Activated CD4-positive, alpha-beta T cell treated with anti-CD3 and anti-CD28 coated beads for 36 hours (primary cell): ENCODE results near the gene UBE2K. TPM values are rescaled to one million over a fixed set of nuclear protein-coding genes. Genes with fewer than 3 reads are reported as not detected.
"Not testable (repeated sequence)": the region's sequence is repeated elsewhere in the genome, so short reads cannot be mapped to it uniquely, and the experiment has no call there.

Experiments
- ATAC-seq: fragments of 200-7000 bp; cut with Tn5 transposase; one replicate; pipeline ENCODE4 v1.10.0; 2021; ENCODE audit warnings: mild to moderate bottlenecking, moderate library complexity
- CTCF ChIA-PET: fragments of 350-600 bp; sonication (Branson Sonifier 250); formaldehyde crosslinking; loops from one replicate; lab custom pipeline; 2021; ENCODE audit warnings: antibody characterized with exemption; lab: Charles Lee
- POLR2A ChIA-PET: fragments of 350-600 bp; sonication (Branson Sonifier 250); formaldehyde crosslinking; loops from one replicate; lab custom pipeline; 2021; ENCODE audit warnings: antibody characterized with exemption, inconsistent platforms; lab: Charles Lee
- DNase-seq: peaks from one replicate; pipeline ENCODE4 v3.0.0-alpha.2; 2020
- H3K27ac Mint-ChIP-seq: one replicate; pipeline ENCODE4 v1.8.0; 2021; ENCODE audit warnings: mixed read lengths
- H3K27me3 Mint-ChIP-seq: one replicate; pipeline ENCODE4 v1.8.0; 2021; ENCODE audit warnings: mixed read lengths
- H3K36me3 Mint-ChIP-seq: one replicate; pipeline ENCODE4 v1.8.0; 2021; ENCODE audit warnings: low read depth, mixed read lengths
- H3K4me1 Mint-ChIP-seq: one replicate; pipeline ENCODE4 v1.8.0; 2021; ENCODE audit warnings: mixed read lengths
- H3K4me3 Mint-ChIP-seq: one replicate; pipeline ENCODE4 v1.8.0; 2021; ENCODE audit warnings: mild to moderate bottlenecking, moderate library complexity, mixed read lengths
- H3K9me3 Mint-ChIP-seq: one replicate; pipeline ENCODE4 v1.8.0; 2021; ENCODE audit warnings: low read depth, mixed read lengths
- intact Hi-C, 2 experiments: fragments of 100-400 bp; cut with DNase I in 1 of 2; cut with micrococcal nuclease in 1 of 2; formaldehyde crosslinking; loops; one replicate each; pipeline versions ENCODE4 v1.14.2 to v1.15.1; 2022 to 2024; cut with DNase I, micrococcal nuclease
- total RNA-seq, 2 experiments: library from RNA; stranded (reverse); gene quantifications; one replicate each; pipeline ENCODE4 v1.2.3, GENCODE V29; 2021

The UBE2K gene
- total RNA-seq, 2 experiments from 2014 or later, result 87.2 to 122 TPM

DNA sequence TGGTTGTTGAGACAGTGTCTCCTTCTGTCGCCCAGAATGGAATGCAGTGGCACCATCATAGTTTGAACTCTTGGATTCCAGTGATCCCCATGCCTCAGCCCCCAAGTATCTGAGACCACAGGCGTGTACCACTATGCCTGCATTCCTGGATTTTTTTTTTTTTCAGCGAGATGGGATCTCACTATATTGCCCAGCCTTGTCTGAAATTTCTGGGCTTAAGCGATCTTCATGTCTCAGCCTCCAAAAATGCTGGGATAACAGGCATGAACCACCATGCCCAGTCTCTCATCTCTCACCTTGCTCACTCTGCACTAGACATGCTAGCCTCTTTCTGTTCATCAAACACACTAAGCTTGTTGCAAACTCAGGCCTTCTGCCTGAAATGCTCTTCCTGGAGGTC, 104.1 kb downstream of the UBE2K start:
- ChIA-PET POLR2A (no interaction called here), CTCF (no interaction called here)
- intact Hi-C loops, result no loop called here
- Mint-ChIP-seq H3K27ac (no peak overlapping the region), H3K27me3 (no peaks in the 10 kb centered on the region), H3K4me1 (no peaks in the 10 kb centered on the region), H3K36me3 (no peaks in the 10 kb centered on the region), H3K9me3 (no peaks in the 10 kb centered on the region), H3K4me3 (no peak overlapping the region)
- DNase-seq, result no peak
- ATAC-seq, result no peak

DNA sequence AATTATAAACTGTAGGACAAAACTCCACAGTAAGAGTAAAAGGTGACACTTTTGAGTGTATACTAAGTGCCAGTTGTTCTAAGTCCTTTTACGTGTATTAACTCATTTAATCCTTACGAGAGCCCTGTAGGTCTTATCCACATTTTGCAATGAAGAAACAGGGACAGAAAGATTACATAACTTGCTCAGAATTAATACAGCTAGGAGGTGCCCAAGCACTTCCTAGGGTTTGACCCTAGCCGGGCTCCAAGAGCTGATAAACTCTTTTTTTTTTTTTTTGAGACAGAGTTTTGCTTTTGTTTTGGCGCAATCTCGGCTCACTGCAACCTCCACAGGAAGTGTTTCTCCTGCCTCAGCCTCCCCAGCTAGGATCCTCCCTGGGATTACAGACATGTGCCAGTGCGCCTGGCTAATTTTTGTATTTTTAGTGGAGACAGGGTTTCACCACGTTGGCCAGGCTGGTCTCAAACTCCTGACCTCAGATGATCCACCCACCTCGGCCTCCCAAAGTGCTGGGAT, 110.4 kb downstream of the UBE2K start:
- intact Hi-C loops, result no loop called here
- DNase-seq (no peak), ATAC-seq (no peak)
- Mint-ChIP-seq H3K4me3 (no peak overlapping the region), H3K4me1 (peaks cover 2% of the 10 kb centered on the region), H3K9me3 (peaks cover 6% of the 10 kb centered on the region), H3K36me3 (peaks cover 3% of the 10 kb centered on the region), H3K27ac (no peak overlapping the region), H3K27me3 (no peaks in the 10 kb centered on the region)
- CTCF ChIA-PET, result no interaction called here
- POLR2A ChIA-PET, result no interaction called here

DNA sequence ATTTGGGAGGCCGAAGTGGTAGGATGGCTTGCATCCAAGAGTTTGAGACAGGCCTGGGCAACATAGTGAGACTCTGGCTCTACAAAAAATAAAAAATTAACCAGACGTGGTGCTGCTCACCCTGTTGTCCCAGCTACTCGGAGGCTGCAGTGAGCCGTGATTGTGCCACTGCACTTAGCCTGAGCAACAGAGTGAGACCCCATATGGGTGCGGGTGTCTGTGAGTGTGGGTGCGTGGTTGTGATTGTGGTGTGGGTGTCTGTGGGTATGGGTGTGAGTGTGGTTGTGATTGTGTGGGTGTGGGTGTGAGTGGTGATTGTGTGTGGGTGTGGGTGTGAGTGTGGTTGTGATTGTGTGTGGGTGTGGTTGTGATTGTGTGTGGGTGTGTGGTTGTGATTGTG, 114.6 kb downstream of the UBE2K start:
- peak; percentile 70 for ATAC-seq
- H3K4me3 Mint-ChIP-seq, result peak overlapping the region; percentile 9
- POLR2A ChIA-PET, result no interaction called here
- H3K9me3 Mint-ChIP-seq, result peaks cover 6% of the 10 kb centered on the region
- intact Hi-C loops, result loop anchor here (5.0 to 10.0 kb wide), 2 partner anchors 115 to 118 kb away; partner anchors contain the start of gene UBE2K (in 2 of the 2)
- CTCF ChIA-PET, result interaction anchor here (1.5 kb wide), 1 partner anchor 13 kb away, joined by 4 read pairs; no protein-coding TSS in a partner anchor
- DNase-seq, result peak; percentile 45
- H3K36me3 Mint-ChIP-seq, result peaks cover 6% of the 10 kb centered on the region
- no peaks in the 10 kb centered on the region for H3K27me3 Mint-ChIP-seq
- peak overlapping the region; percentile 53 for H3K27ac Mint-ChIP-seq
- H3K4me1 Mint-ChIP-seq, result peaks cover 2% of the 10 kb centered on the region

DNA sequence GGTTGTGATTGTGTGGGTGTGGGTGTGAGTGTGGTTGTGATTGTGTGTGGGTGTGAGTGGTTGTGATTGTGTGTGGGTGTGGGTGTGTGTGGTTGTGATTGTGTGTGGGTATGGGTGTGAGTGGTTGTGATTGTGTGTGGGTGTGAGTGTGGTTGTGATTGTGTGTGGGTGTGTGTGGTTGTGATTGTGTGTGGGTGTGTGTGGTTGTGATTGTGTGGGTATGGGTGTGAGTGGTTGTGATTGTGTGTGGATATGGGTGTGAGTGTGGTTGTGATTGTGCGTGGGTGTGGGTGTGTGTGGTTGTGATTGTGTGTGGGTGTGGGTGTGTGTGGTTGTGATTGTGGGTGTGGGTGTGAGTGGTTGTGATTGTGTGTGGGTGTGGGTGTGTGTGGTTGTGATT, 115.1 kb downstream of the UBE2K start:
- intact Hi-C loops, result loop anchor here (5.0 to 10.0 kb wide), 2 partner anchors 116 to 118 kb away; partner anchors contain the start of gene UBE2K (in 2 of the 2)
- H3K27me3 Mint-ChIP-seq, DNase-seq, H3K27ac Mint-ChIP-seq, ATAC-seq, H3K9me3 Mint-ChIP-seq, CTCF ChIA-PET, H3K4me1 Mint-ChIP-seq, H3K36me3 Mint-ChIP-seq, POLR2A ChIA-PET: not testable (repeated sequence)
- peak overlapping the region; percentile 9 for H3K4me3 Mint-ChIP-seq

DNA sequence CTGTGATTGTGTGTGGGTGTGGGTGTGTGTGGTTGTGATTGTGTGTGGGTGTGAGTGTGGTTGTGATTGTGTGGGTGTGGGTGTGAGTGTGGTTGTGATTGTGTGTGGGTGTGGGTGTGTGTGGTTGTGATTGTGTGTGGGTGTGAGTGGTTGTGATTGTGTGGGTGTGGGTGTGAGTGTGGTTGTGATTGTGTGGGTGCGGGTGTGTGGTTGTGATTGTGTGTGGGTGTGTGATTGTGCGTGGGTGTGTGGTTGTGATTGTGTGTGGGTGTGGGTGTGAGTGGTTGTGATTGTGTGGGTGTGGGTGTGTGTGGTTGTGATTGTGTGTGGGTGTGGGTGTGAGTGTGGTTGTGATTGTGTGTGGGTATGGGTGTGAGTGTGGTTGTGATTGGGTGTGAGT, 115.8 kb downstream of the UBE2K start:
- H3K27ac Mint-ChIP-seq, H3K36me3 Mint-ChIP-seq, CTCF ChIA-PET, ATAC-seq, H3K27me3 Mint-ChIP-seq, POLR2A ChIA-PET, H3K4me1 Mint-ChIP-seq, H3K4me3 Mint-ChIP-seq, H3K9me3 Mint-ChIP-seq: not testable (repeated sequence)
- intact Hi-C loops, result loop anchor here (2.0 to 10.0 kb wide), 3 partner anchors 116 to 163 kb away; partner anchors contain the start of genes UBE2K (in 2 of the 2) and PDS5A (in 1 of the 2)
- DNase-seq, result peak; percentile 8

DNA sequence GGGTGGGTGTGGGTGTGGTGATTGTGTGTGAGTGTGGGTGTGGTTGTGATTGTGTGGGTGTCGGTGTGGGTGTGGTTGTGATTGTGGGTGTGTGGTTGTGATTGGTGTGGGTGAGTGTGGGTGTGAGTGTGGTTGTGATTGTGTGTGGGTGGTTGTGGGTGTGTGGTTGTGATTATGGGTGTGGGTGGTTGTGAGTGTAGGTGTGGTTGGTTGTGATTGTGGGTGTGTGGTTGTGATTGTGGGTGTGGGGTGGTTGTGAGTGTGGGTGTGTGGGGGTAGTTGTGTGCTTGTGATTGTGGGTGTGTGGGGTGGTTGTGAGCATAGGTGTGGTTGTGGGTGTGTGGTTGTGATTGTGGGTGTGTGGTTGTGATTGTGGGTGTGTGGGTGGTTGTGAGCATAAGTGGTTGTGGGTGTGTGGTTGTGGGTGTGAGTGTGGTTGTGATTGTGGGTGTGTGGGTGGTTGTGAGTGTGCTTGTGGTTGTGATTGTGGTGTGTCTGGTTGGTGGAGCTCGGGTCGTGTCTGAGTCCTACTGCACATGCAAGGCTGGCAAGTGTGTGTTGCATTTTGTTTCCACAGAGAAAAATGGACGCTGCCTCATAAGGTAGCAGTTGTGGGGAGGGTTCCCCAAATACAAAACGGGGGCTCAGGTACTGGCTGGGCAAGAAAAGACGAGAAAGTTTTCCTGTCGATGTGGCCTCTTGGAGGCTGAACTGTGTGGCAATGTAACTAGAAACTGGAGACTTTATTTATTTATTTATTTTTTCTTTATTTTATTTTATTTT, 116.7 kb downstream of the UBE2K start:
- intact Hi-C loops, result loop anchor here (2.0 to 10.0 kb wide), 3 partner anchors 117 to 162 kb away; partner anchors contain the start of genes UBE2K (in 2 of the 2) and PDS5A (in 1 of the 2)
- Mint-ChIP-seq H3K27me3 (no peaks in the 10 kb centered on the region), H3K36me3 (peaks cover 6% of the 10 kb centered on the region), H3K27ac (no peak overlapping the region), H3K9me3 (peaks cover 6% of the 10 kb centered on the region), H3K4me1 (peaks cover 2% of the 10 kb centered on the region), H3K4me3 (peak overlapping the region; percentile 32)
- CTCF ChIA-PET, result interaction anchor here (0.6 to 0.7 kb wide), 2 partner anchors 60 to 110 kb away, joined by 3 read pairs; no protein-coding TSS in a partner anchor
- peak; percentile 37 for ATAC-seq
- POLR2A ChIA-PET, result no interaction called here
- peak; percentile 37 for DNase-seq

DNA sequence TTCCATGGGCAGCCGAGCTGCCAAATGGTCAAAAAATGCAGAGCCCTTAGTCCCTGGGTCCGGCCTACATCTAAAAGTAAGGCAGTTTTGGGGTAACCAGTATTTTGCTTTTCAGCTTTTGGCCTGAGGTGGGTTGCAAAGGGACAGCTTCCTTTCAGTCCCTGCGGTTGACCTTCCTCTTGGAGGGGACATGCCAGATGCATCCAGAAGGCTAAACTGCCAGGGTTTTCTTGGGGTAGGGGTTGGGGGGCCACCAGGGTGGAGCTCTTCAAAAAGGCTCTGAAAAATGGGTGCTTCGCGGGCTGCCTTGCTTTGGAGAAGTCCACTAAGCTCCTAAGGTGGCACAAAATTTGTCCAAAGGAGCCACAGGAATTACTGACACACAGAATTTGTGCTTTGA, 120.7 kb downstream of the UBE2K start:
- ChIA-PET POLR2A (interaction anchor here (0.6 to 0.7 kb wide), 2 partner anchors 51 to 262 kb away, joined by 5 to 6 read pairs; no protein-coding TSS in a partner anchor), CTCF (interaction anchor here (0.7 to 1.2 kb wide), 4 partner anchors 28 to 355 kb away, joined by 3 to 5 read pairs (median 3); no protein-coding TSS in a partner anchor)
- DNase-seq, result no peak
- intact Hi-C loops, result loop anchor here in 1 of 2 experiments (10.0 kb wide), 1 partner anchor 124 kb away; the partner anchor contains the start of gene UBE2K
- Mint-ChIP-seq H3K4me1 (no peaks in the 10 kb centered on the region), H3K27me3 (no peaks in the 10 kb centered on the region), H3K9me3 (no peaks in the 10 kb centered on the region), H3K27ac (peak overlapping the region; percentile 8), H3K4me3 (no peak overlapping the region), H3K36me3 (peaks cover 10% of the 10 kb centered on the region)
- ATAC-seq, result no peak

DNA sequence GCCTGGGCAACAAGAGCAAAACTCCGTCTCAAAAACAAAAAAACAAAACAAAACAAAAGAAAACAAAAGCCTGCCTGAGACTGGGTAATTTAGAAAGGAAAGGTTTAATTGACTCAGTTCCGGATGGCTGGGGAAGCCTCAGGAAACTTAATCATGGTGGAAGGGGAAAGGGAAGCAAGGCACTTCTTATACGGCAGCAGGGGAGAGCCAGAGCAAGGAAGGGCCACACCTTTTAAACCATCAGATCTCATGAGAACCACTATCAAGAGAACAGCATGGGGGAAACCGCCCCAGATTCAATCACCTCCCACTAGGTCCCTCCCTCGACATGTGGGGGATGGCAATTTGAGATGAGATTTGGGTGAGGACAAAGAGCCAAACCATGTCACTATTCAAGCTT, 122.2 kb downstream of the UBE2K start:
- ChIA-PET POLR2A (no interaction called here), CTCF (no interaction called here)

DNA sequence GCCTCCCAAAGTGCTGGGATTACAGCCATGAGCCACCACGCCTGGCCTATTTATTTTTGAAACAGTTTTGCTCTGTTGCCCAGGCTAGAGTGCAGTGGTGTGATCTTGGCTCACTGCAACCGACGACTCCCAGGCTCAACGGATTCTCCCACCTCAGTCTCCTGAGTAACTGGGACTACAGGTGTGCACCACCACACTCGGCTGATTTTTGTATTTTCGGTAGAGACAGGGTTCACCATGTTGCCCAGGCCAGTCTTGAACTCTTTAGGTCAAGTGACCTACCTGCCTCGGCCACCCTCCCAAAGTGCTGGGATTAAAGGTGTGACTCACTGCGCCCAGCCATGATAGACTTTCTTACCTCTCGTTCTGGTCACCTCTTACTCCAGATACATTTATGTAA, 124.0 kb downstream of the UBE2K start:
- CTCF ChIA-PET, result interaction anchor here (0.6 kb wide), 1 partner anchor 78 kb away, joined by 3 read pairs; no protein-coding TSS in a partner anchor
- H3K27me3 Mint-ChIP-seq, result no peaks in the 10 kb centered on the region
- no peak overlapping the region for H3K4me3 Mint-ChIP-seq
- H3K27ac Mint-ChIP-seq, result no peak overlapping the region
- no peaks in the 10 kb centered on the region for H3K4me1 Mint-ChIP-seq
- intact Hi-C loops, result no loop called here
- no peaks in the 10 kb centered on the region for H3K9me3 Mint-ChIP-seq
- H3K36me3 Mint-ChIP-seq, result peaks cover 18% of the 10 kb centered on the region
- no peak for DNase-seq
- POLR2A ChIA-PET, result no interaction called here
- ATAC-seq, result no peak

More for the DNA sequence above, 122.2 kb downstream of the UBE2K start:
- intact Hi-C loops, result no loop called here
- Mint-ChIP-seq H3K27me3 (no peaks in the 10 kb centered on the region), H3K36me3 (peaks cover 15% of the 10 kb centered on the region), H3K27ac (no peak overlapping the region), H3K4me3 (no peak overlapping the region), H3K9me3 (no peaks in the 10 kb centered on the region), H3K4me1 (no peaks in the 10 kb centered on the region)
- DNase-seq (no peak), ATAC-seq (no peak)

DNA sequence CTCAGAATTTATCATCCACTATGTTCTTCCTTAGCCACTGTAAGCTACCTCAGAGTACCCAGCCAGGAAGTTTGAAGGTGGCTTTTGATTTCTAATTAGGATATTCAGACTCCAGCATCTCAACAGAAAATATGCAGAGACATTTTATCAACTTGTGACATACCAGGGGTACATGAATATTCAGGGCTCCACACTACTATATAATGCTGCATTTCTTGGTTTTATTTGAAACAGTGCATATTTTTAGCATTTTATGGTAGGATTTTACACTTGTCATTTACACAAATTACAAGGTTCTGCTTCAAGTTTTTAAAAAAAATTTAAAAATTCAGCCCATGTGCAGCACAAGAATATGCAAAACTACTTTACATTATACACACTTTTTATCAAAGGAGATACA, 124.7 kb downstream of the UBE2K start:
- peaks cover 20% of the 10 kb centered on the region for H3K36me3 Mint-ChIP-seq
- intact Hi-C loops, result no loop called here

DNA sequence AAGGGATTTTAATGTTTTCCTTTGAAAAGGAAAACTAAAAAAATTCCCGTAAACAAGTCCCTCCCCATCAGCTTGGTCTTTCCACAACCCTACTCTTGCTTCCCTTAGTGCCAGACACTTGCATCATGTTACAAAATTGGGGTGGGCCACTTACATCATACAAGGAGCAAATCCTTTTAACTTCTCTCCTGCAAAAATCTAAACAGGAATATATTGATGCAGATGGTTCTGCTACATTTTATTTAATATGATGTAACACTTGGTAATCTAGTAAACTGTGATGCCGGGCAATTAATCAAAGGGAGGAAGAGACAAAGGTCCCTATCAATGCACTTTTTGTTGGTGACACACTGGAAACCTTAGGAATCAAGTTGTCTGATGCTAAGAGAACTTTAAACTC, 125.3 kb downstream of the UBE2K start:
- H3K27me3 Mint-ChIP-seq, result no peaks in the 10 kb centered on the region
- no peaks in the 10 kb centered on the region for H3K9me3 Mint-ChIP-seq
- no peak overlapping the region for H3K27ac Mint-ChIP-seq
- peaks cover 24% of the 10 kb centered on the region for H3K36me3 Mint-ChIP-seq
- no peak for ATAC-seq
- CTCF ChIA-PET, result interaction anchor here (1.6 kb wide), 1 partner anchor 11 kb away, joined by 3 read pairs; no protein-coding TSS in a partner anchor
- no peaks in the 10 kb centered on the region for H3K4me1 Mint-ChIP-seq
- H3K4me3 Mint-ChIP-seq, result no peak overlapping the region
- POLR2A ChIA-PET, result no interaction called here
- DNase-seq, result no peak
- intact Hi-C loops, result no loop called here

More for the DNA sequence above, 124.7 kb downstream of the UBE2K start:
- no peaks in the 10 kb centered on the region for H3K27me3 Mint-ChIP-seq
- no peak overlapping the region for H3K27ac Mint-ChIP-seq
- ATAC-seq, result no peak
- no peaks in the 10 kb centered on the region for H3K4me1 Mint-ChIP-seq
- H3K9me3 Mint-ChIP-seq, result no peaks in the 10 kb centered on the region
- POLR2A ChIA-PET, result no interaction called here
- no peak for DNase-seq
- CTCF ChIA-PET, result no interaction called here
- no peak overlapping the region for H3K4me3 Mint-ChIP-seq
